ENCODE data around the gene SLIT3.

Gene SLIT3

DNA sequence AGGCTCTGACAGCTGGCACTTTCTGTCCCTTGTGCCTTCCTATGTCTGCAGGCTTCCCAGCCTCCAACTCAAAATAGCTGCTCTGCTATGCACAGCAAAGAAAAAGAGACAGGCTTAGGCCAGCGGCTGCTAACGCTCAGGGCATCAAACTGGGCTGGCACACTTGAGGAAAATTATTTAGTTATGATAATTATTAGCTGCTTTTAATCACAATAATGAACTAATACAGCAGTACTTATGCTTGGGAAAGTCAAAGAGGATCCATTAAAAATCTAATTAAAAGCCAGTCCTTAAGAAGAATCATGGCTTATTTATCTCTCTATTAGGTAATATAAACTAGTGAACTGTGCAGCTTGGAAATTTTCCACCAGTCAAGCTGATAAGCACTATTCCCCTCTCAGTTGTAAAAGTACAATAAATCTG is 233.2 kb downstream of the SLIT3 start:
- DNase-seq = no peak

DNA sequence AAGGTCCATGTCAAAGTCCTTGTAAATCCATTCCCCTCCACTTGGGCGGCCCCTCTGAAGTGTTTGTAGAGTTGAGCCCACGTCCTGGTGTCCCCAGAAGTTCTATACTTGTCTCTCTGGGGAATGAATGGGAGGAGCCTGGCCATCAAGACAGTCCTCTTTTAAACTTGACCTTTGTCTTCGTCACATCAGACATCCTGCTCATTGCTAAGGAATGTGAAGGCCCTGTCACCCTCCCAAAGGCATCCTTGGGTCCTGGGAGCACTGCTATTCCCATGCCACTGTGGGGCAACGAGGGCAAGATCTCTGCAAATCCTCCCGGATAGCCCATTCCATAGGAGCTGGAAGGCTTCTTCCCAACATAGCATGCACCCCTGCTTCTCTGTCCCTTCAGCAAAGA is 235.5 kb downstream of the SLIT3 start:
- DNase-seq = no peak

DNA sequence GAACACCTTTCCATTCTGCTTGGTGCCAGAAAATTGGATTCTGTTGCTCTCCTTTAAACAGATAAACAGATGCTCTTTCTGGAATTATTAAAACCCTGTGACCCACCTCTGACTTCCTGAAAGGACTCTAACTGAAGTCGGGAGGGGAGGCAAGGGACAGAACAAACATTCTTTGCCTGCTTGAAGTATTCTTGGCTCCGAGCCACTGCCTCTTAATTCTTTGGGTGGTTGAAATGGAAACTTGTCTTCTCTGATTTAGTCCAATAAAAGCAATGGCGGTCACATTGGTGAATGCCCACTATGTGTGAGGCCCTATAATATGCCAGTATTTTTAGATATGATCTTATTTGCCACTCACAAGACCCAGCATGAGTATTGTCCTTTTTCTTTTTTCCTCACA is 236.8 kb downstream of the SLIT3 start:
- DNase-seq = no peak

DNA sequence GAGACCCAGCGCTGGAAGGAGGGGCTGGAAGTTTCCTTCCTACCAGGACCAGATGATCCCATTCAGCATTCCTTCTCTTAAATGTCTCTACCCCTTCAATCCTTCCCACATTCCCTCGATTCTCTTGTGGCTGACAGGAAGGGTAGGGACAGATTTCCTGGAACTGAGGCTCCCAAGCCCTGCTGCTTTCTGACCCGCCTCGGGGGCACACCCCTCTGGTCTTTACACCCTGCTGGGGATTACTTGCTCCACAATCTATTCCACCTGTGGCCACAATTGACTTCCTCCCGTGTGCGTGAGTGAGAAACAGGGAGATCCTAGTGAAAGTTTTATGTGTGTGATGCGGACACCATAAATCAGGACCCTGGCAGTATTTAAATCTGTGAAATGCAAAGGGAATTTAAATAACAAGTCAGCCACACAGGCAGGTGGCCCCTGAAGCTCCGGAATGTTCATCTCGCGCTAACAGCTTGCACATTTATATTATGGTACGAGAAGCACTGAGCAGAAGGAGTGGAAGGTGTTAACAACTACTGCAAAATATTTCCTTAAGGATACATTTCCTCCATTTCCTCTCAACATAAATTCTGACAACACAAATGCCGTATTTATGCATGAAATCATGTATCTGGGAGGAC is 237.5 kb downstream of the SLIT3 start:
- DNase-seq = no peak

DNA sequence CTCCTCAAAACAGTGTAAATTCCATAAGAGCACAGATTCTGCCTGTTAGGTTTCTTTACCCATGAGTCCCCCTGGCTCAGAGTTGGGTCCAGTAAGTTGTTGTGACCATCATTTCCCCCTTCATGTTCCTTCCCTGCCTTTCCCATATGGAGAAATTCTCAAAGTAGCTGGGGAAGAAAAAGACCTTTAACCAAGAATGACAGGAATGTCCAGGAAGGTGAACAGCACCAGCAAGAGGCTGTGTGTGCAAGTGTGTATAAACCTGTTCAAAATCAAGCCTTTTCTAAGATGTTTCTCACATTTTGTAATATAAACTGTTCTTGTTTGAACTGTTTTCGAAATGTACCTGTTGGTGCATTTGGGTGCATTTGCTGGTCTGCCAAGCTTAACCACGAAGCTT is 238.2 kb downstream of the SLIT3 start:
- DNase-seq = no peak

DNA sequence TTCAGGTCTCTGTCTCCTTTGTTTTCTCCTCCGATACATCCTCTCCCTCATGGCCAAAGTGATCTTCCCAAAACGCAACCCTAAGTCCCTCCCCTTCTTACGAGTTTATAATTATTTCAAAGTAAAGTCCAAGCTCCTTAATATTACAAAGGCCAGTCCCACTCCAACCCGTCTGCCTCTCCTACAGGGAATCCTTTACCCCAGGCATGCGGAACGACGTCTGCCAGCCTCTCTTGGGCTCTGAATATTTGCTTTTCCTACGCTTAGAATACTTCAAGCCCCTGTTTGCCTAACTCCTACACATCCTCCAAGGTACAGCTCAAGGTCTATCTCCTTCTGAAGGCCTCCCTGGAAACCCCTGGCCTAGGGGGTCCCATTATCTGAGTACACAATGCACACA is 246.4 kb downstream of the SLIT3 start:
- no peak for DNase-seq

DNA sequence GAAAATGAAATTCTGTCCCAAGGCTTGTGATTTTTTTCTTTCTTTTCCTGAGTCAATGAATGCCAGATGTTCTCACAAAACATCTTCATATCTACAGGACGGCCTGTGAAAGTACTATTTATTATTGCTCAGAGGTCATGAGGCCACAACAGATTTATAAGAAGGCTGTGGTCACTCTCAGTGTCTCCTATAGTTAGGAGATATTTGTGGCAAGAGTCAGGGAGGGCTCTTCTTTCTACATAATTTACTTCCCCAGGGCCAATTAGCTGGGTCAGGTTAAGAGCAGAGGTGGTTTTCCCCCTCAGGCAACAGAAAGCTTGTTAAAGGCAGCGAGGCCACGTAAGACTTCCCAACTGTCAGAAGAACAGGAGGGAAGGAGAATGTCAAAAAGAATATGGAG is 248.7 kb downstream of the SLIT3 start:
- DNase-seq = no peak

DNA sequence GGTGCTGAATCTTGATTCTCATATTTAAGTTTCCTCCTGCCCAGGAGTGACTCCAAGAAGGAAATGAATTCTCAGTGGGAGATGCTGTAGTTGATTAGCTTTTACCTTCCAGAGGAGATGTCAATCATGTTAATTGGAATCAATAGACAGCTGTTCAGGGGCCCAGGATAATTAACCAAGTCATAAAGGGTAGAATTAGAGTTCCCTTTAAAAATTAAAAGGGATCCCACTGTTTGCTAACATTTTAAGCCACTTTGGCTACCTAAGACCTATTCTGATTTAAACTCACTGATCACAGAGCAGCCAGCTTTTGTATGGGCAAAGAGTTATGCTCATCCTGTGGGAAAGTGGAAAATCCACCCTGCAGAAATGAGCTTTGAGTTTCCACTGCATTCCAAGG is 249.6 kb downstream of the SLIT3 start:
- no peak for DNase-seq

DNA sequence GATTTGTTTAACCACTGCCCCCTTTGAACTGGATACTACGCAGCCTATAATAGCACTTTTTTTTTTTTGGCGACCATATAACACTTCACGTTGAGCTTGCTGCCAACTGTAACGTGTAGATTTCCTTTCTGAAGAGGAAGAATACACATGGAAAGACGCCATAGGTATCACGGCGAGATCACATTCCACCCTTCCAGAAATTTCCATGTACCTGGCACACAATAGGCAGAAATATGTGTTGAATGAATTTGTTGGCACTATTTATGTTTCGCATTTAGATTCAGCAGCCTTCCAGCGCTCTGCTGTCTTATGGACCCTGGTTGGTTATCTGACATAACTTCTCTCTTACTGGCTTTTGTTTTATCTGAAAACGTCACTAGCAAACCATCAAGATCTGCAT is 250.3 kb downstream of the SLIT3 start:
- no peak for DNase-seq

DNA sequence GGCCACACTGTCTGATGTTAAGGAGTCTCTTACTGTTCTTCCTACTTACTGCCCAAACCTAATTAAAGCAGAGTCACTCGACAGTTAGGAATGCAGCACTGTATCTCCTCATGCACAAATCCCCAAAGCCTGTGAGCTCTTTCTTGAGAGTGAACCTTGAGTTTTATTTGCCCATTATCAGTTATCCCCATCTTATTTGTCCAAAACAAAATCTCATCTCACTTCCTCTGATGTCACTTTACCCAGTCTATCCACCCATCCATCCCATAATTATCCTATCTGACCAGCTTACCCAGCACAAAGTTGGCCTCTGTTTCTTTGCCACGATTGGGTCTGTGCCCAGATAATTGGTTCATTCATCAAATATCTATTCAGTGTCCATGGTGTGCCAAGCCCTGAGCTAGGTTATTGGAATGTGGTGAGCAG is 250.8 kb downstream of the SLIT3 start:
- DNase-seq = no peak

DNA sequence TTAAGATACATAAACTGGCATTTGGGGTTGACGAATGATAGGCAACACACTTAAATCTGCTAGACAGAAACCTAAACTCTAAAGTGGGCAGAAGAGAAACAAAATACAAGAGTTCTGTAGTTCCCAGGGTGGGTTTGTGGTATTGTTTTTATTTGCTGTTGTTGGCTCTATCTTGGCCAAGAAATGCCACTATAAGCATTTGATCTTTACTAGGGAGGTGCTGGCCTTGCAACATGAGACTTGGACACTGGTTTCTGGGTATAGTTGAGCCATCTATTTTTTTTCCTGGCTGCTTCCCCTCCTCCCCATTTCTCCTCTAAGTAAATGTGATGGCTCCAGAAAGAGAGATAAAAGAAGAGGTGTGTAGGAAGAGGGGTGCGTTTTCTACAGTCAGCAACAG is 251.2 kb downstream of the SLIT3 start:
- DNase-seq = no peak

DNA sequence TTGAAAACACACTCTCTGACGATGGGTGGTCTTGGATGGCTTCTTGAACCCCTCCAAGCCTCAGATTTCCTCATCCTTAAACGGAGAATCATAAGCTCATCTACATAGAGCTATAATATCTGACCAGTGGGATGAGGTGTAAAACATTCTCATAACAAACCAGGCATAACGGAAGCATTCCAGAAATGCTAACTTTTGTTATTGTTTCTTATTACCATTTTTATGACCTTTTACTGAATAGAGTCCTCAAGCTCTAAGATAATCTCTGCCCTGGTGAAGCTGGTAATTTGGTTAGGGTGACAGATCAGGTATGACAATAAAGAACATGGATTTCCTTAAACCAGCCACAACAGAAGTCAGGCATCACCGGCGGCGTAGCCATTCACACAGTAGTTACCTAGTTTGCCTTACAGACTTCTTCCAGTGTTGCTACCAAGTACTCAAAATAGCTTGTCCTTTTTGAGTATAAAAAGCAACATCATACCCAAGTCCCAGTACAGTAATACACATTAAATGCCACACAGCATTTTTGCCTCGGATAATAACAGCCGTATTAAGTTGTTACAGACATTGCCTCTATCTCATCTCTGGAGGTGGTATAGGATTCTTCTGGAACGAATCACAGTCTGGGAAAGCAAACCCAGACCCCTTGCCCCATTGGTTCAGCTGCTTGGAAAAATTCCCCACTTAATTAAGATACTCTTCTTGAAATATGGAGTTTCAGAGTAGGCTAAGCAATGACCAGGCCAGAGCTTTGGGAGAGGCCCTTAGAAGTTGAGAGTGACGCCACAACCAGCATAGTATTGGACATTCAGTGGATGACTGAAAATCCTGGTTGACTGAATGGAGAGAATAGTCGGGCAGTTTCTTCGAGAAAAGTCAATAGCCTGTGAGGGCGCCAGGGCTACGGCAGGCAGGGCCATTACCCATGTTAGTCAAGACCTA is 252.5 kb downstream of the SLIT3 start:
- DNase-seq = no peak

DNA sequence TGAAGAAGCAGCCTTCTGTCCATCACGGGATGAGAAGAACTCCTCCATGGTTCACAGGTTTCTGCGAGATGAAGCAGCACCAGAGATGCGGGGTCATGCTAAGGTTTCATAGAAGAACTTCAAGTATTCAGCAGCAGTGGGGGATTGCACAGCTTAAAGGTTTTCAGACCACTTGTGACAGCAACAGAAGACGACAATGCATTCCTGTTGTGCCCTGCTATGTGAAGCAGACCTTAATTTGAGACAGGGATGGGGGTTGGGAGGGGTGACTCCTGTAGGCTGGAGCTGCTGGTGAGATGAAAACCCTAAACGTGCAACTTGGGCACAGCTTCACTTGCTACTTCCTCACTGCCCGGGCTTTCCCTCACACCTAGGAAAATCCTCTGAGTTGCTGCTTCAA is 256.0 kb downstream of the SLIT3 start:
- no peak for DNase-seq

DNA sequence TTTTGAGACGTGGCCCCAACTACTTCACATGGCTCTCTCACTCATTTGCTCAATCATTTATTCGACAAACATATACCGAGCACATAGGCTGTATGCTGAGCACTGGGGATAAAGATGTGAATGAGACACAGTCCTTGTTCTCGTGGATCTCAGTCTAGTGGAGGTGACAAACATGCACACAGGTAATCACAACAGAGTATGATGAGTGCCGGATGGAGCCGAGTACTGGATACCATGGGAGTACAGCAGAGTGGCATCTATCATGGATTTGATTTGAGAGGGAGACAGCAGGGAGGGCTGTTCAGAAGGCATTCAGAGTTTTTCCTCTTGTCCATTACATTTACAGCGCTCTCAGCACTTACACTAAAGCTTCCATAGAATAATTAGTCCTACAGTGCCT is 259.8 kb downstream of the SLIT3 start:
- DNase-seq = no peak

DNA sequence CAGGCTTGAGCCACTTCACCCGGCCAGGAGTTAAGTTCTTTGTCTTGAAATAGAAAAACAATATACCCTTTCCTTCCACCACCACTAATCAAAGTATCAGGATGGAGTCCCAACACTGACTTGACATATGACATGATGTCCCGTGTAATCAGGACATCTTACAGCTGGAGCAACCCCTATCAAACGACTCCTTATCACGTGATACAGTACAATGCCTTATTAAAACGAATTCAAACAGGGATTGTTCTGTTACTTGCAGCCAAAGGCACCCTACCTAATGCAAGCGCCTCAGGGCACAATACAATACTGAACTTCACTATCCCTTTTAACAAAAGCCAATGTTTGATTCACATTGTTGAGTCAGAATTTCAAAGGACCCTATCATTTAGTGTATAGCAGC is 261.3 kb downstream of the SLIT3 start:
- no peak for DNase-seq

DNA sequence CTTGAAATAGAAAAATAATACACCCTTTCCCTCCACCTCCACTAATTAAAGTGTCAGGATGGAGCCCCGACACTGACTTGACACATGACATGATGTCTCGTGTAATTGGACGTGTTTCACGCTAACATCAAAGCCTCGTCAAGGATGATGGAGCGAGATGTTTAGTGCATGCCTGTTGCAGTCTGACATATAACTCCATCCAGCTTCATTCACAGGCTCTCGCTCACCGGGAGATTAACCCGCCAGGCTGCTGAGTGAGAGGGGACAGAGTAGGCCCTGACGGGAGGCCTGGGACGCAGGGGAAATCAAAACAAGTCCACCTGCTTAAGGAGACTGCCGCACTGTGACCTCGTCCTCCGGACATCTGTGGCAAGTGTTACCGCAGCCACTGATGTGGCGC is 263.5 kb downstream of the SLIT3 start:
- DNase-seq = no peak

DNA sequence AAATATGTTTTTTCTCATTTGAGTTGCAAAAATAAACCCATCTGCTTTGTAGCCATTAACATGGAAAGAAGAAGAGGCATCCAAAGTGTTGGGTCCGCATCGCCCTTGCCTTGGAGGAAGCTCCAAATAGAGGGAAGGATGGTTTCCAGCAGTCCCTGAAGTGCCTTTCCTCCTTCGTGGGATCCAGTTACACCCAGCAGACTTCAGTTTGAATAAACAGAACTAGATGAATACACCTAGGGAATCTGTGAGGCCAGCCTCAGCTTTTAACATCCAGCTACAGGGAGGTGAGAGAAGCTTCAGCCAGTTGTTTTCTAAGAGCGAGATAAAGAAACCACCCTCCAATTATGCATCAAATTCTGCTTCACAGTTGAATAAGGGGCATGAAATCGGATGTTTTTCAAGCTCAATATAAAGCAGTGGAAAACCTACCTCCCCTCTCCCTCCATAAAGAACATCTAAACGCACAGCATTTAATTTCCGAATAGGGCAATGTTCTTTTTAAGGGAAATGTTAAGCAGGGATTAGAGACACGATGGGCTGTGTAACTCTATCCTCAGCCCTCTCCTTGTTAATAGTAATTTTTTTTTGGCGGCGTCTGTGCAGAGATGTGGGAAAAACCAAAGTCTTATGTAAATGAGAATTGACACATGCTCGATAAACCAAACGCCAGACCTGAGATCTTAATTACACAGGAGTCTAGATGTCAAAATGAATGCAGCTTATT is 264.7 kb downstream of the SLIT3 start:
- no peak for DNase-seq

DNA sequence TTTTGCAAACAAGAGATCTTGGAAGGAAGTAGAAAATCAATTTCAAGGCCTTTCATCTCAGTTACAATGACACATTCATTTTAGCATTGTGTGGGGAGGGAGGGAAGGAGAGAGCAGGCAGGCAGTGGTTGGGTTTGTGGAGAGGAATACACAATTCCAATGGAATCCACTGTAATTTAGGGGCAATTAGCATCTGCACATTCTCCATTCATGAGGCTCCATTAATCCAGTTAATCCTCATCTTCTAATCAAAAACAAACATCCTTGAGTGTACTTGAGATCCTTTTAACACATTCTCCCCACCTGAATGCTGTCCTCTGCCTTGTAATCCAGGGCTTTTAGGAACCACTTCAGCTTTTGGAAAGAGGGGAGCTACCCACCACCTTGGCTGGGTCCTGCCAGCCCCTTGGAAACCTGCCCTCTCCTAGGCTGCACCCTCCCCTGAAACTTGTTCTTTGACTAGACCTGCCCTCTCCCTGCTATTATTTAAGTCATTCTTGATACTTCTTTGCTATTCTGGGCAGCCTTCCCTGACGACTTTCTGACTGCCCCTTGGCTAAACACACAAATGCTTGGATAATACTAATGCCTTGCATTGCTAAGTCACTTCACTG is 271.2 kb downstream of the SLIT3 start:
- no peak for DNase-seq

DNA sequence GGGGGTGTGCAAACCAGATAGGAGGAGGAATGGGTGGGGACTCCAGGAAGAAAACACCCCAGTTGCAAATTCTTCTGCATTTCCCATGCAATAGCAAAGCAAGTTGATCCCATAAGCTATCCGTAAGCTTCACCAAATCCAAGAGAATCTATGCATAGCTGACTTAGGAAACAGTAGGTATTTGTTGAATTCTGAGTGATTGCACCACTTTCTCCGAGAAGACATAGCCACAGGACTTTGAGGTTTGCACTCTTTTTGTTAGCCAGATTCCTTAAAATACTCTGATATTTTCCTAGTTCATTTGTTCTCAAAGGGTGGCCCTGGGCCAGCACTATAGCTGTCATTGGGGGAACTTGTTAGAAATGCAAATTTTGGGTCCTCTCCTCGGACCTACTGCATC is 271.9 kb downstream of the SLIT3 start:
- DNase-seq = no peak

DNA sequence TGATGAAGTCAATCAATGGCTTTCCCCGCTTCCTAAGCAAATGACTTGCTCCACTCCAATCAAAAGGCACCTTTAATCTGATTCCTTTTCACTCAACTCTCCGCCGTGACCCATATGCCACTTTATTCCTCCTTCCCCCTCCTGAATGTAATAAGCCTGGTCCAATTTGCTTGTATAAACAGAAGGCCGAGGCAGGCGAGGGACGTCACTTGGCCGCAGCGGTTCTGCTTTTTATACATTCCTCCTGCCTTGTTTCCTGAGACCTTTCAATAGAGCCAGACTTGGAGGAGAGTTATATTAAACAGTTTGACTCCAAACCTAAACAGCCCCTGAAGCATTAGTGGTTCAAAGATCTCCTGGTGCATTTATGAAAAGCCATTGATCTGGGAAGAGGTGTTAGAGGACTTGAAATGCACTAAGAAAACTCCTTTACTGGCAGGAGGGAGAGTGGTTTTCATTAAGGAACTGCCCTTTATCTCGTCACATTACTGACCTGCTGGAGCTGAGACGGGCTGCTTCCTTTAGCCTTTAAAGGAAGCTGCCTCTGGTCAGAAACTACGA is 273.4 kb downstream of the SLIT3 start:
- no peak for DNase-seq

DNA sequence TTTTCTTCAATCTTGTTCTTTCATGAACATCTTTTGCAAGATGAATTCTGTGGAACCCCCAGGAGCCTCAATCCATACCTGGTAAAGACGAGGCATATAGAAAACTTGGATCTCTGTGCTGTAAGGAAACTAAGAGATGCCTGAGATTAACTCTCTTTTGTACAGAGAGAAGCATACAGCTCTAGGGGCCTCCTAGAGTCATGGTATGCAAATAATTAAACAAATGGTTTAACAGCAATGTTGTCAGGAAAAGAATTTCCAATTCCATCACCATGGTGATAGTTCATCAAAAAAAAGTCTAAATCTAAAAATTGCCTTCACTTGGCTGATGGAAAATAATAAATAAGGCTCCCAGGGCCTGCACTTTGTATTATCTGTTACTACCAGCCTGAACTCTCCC is 275.4 kb downstream of the SLIT3 start:
- no peak for DNase-seq

DNA sequence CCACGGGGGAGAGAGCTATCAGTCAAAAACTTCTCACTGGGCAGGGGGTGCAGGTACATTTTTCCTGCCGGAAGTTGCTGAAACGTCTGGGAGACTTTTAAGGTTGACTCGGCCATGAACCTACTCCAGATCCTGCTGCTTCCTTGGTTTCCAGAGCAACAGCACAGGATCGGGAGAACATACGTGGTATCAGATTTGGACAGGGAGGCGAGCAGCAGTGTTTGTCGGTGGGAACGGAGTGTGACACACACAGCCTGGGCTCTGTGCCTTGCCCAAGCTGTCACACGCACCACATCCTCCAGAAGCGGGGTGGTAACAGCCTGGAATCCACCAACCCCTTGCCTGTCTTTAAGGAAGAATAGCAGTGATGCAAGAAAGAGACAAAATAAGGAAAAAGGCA is 276.5 kb downstream of the SLIT3 start:
- no peak for DNase-seq

DNA sequence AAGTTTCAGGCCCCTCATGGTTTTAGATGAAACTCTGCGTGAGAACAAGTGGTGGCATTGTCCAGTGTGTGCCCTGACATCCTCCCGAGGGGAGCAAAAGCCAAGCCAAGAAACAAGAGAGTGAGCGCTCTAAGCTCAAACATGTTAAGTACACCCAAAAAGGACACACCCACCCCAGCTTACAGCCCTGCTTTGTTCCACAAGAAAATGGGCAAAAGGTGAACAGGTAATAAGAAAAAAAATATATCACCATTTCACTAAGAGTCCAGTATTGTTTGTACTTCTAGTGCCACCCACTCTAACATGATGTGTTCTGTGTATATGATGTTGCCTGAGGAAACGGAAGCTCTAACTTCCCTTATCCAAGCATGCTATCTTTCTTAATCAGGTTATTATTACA is 278.2 kb downstream of the SLIT3 start:
- DNase-seq = no peak

All from activated naive CD4-positive, alpha-beta T cell (primary cell).